Measurements from ENCODE around the gene HESX1. TPM values are rescaled to one million over a fixed set of nuclear protein-coding genes. Genes with fewer than 3 reads are reported as not detected.
A peak's percentile ranks its signal among the peaks of the same experiment; 100 is the strongest.

The HESX1 gene
- total RNA-seq, 2 donors from 2014 or later = 0.75 to 1.2 TPM

GRCh38 chr3:57160765-57161538, 38.8 kb downstream of the HESX1 start:
- no peaks in the 10 kb centered on the region for H3K27me3 ChIP-seq
- peak overlapping the region; percentile 36 to 41 for H3K27ac ChIP-seq
- no peaks in the 10 kb centered on the region for H3K36me3 ChIP-seq
- DNase-seq (ENCODE audit: low spot score) = no peak
- no peak overlapping the region for H3K4me3 ChIP-seq
- H3K9me3 ChIP-seq = no peaks in the 10 kb centered on the region
- TF ChIP-seq CTCF (IDR thresholded peaks at IDR 0.05) = no peak
- H3K4me1 ChIP-seq = peaks cover 0 to 53% of the 10 kb centered on the region in 2 donors

GRCh38 chr3:57160076-57160764, 39.6 kb downstream of the HESX1 start:
- no peak for TF ChIP-seq CTCF (IDR thresholded peaks at IDR 0.05)
- H3K4me1 ChIP-seq = peaks cover 0 to 48% of the 10 kb centered on the region in 2 donors
- H3K36me3 ChIP-seq = no peaks in the 10 kb centered on the region
- H3K27me3 ChIP-seq = no peaks in the 10 kb centered on the region
- H3K27ac ChIP-seq = peak overlapping the region; percentile 36 to 41
- DNase-seq (ENCODE audit: low spot score) = no peak
- H3K9me3 ChIP-seq = no peaks in the 10 kb centered on the region
- no peak overlapping the region for H3K4me3 ChIP-seq

- TF ChIP-seq CTCF (IDR thresholded peaks at IDR 0.05) = no peak
- H3K9me3 ChIP-seq = no peaks in the 10 kb centered on the region
- H3K27ac ChIP-seq = peak overlapping the region; percentile 29 to 36
- H3K36me3 ChIP-seq = no peaks in the 10 kb centered on the region
- DNase-seq (ENCODE audit: low spot score) = no peak
- no peak overlapping the region for H3K4me3 ChIP-seq
- H3K27me3 ChIP-seq = no peaks in the 10 kb centered on the region
- peaks cover 0 to 40% of the 10 kb centered on the region in 2 donors for H3K4me1 ChIP-seq
Observed at GRCh38 chr3:57158813-57159738, 40.7 kb downstream of the HESX1 start.

GRCh38 chr3:57158325-57158724, 41.5 kb downstream of the HESX1 start:
- H3K27me3 ChIP-seq = no peaks in the 10 kb centered on the region
- DNase-seq (ENCODE audit: low spot score) = no peak
- TF ChIP-seq CTCF (IDR thresholded peaks at IDR 0.05) = no peak
- H3K27ac ChIP-seq = no peak overlapping the region
- H3K4me3 ChIP-seq = no peak overlapping the region
- no peaks in the 10 kb centered on the region for H3K9me3 ChIP-seq
- H3K36me3 ChIP-seq = no peaks in the 10 kb centered on the region
- peaks cover 0 to 36% of the 10 kb centered on the region in 2 donors for H3K4me1 ChIP-seq

- H3K9me3 ChIP-seq = no peaks in the 10 kb centered on the region
- no peak overlapping the region for H3K4me3 ChIP-seq
- H3K27me3 ChIP-seq = no peaks in the 10 kb centered on the region
- peaks cover 0 to 31% of the 10 kb centered on the region in 2 donors for H3K4me1 ChIP-seq
- DNase-seq (ENCODE audit: low spot score) = no peak
- no peak for TF ChIP-seq CTCF (IDR thresholded peaks at IDR 0.05)
- H3K36me3 ChIP-seq = no peaks in the 10 kb centered on the region
- no peak overlapping the region for H3K27ac ChIP-seq
Observed at GRCh38 chr3:57157545-57157944, 42.2 kb downstream of the HESX1 start.
